Stimulated activated CD4-positive, alpha-beta T cell treated with anti-CD3 and anti-CD28 coated beads, Interleukin-1b, Interleukin-23, amount 100 ng/mL, for 4 hours (primary cell): ENCODE measurements around the gene SLC25A41.

Source experiments
- DNase-seq, 2 donors: peaks; one replicate each; pipeline ENCODE4 v3.0.0-alpha.2; 2020; ENCODE audit warnings: low read depth in 2 of 2

Gene SLC25A41

GRCh38 chr19:6433663-6434062, at the start of gene SLC25A41:
TSS of gene SLC25A41 (minus strand) at chr19:6433763. CDS start at chr19:6433693, 70 bp downstream.
- DNase-seq = no peak

- no peak for DNase-seq
Observed at GRCh38 chr19:6483235-6483634, 49.7 kb upstream of the SLC25A41 start.

- DNase-seq = no peak
Observed at GRCh38 chr19:6482343-6482686, 48.8 kb upstream of the SLC25A41 start.

- peak; percentile 44 to 63 for DNase-seq
Observed at GRCh38 chr19:6481541-6482342, 48.2 kb upstream of the SLC25A41 start, which contains the start of gene DENND1C. TSS of gene DENND1C (minus strand) at chr19:6481787. CDS start at chr19:6481695, 92 bp downstream.

DNA sequence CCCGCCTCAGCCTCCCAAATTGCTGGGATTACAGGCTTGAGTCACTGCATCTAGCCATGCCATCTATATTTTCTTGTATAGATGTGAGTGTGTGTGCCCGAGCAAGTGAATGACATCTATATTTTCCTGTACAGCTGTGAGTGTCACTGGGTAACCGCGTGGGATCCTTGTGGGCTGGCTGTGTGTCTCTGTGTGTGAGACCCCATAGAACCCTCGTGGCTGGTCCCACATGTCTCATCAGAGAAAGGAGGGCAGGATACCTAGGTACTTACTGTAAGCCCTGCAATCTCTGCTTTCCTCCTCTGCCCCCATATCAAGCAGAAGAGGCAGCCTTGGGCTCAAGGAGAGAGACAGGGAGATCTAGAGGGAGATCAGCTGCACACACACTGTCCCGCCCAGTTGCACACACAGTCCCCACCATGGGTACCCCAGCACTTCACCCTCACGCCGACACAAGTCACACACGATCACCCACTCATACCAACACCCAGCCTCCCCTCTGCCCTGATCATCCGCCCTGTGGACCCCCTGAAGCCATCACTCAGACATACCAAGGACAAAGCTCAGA, 47.4 kb upstream of the SLC25A41 start:
- DNase-seq = no peak

GRCh38 chr19:6479836-6480398, 46.4 kb upstream of the SLC25A41 start:
- no peak for DNase-seq

- no peak for DNase-seq
Observed at GRCh38 chr19:6478815-6479214, 45.3 kb upstream of the SLC25A41 start.

- no peak for DNase-seq
Observed at GRCh38 chr19:6476896-6477431, 43.4 kb upstream of the SLC25A41 start.

GRCh38 chr19:6476155-6476895, 42.8 kb upstream of the SLC25A41 start:
- DNase-seq = peak; percentile 39 to 44

GRCh38 chr19:6475321-6476108, 42.0 kb upstream of the SLC25A41 start:
- no peak for DNase-seq

GRCh38 chr19:6473647-6474046, 40.1 kb upstream of the SLC25A41 start:
- no peak for DNase-seq

- DNase-seq = no peak
Observed at GRCh38 chr19:6472713-6473112, 39.1 kb upstream of the SLC25A41 start.

DNA sequence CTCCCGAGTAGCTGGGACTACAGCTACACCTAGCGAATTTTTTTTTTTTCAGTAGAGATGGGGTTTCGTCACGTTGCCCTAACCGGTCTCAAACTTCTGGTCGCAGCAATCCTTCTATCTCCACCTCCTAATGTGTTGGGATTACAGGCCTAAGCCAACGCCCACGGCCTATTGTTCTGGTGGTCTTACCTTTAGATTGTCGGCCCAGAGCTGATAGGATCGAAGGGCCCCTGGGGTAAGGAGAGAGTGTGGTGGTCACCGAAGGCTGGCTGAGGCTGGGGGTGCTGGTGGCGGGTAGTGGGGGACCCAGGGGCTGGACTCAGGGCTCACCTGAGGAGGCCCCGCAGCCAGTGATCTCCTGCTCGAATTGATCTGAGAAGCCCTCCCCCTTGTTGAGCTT, 37.5 kb upstream of the SLC25A41 start:
- no peak for DNase-seq

DNA sequence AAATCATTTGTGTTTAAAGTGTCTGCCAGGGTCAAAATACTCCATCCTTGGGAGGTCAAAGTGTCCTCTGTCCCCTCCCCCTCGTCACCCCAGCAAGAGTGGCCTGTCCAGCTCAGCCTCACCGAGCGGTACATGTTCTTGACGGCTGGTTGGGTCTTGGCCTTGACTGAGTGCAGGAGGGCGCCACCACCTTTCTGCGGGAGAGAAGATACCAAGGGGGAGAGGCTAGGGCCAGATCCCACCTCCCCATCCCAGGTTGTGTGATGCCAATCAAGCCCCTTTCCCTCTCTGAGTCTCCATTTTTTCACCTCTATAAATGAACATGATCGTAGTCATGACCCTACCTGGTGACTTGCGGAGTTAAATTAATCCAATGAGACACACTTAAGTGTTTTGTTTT, 36.6 kb upstream of the SLC25A41 start:
- DNase-seq = no peak

DNA sequence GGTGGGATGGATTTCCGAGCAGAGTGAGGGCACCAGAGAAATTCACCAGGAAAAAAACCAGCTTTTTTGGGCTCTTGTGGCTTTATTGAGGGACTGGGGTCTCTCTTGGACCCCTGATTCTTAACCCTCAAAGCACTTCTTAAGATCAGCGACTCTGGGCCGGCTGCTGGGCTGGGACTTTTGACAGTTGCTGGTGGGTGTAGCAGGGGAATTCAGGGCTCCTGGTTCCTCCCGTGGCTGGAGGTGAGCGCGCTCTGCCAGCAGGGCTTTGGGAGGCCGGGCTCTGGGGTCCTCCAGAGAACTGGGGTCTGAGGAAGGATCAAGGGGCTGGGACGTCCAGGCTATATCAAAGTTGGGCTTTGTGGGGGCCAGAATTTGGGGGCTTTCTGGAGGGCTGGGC, 33.8 kb upstream of the SLC25A41 start:
- no peak for DNase-seq

DNA sequence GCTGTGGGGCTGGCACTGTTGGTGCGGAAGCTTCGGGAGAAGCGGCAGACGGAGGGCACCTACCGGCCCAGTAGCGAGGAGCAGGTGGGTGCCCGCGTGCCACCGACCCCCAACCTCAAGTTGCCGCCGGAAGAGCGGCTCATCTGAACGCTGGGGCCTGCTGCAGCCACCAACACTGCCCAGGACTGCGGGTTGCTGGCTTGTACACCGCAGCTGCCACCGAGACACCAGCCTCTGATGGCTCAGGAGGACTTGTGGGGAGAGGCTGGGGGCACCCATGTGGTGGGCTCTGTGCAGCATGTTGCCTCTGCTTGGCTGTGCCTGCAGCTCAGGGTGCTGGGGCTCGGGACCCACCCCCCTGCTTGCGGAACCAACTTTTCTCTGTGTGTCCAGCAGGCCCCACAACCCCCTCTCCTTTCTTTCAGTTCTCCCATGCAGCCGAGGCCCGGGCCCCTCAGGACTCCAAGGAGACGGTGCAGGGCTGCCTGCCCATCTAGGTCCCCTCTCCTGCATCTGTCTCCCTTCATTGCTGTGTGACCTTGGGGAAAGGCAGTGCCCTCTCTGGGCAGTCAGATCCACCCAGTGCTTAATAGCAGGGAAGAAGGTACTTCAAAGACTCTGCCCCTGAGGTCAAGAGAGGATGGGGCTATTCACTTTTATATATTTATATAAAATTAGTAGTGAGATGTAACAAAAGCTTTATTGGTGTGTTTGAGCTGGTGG, 33.1 kb upstream of the SLC25A41 start:
- DNase-seq = no peak

- no peak for DNase-seq
Observed at GRCh38 chr19:6465663-6466062, 32.1 kb upstream of the SLC25A41 start.

DNA sequence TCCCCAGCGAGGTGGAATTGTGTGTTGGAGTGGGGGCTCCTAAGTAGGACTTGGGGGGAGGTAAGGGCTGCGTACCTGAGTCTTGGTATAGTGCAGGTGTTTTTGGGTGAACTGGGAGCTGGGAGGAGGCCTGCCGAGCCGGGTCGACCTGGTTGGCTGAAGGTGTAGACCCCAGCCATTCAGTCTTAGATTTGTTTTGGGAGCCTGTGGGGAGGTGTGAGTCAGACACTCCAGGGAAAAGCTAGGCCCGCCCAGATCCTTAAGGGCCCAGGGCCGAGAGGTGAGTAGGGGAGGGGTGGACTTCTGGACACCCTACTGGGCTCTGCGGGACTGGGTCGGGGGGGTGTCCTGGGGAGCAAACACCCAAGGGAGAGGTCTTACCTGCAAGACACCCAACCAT, 31.4 kb upstream of the SLC25A41 start:
- DNase-seq = no peak

DNA sequence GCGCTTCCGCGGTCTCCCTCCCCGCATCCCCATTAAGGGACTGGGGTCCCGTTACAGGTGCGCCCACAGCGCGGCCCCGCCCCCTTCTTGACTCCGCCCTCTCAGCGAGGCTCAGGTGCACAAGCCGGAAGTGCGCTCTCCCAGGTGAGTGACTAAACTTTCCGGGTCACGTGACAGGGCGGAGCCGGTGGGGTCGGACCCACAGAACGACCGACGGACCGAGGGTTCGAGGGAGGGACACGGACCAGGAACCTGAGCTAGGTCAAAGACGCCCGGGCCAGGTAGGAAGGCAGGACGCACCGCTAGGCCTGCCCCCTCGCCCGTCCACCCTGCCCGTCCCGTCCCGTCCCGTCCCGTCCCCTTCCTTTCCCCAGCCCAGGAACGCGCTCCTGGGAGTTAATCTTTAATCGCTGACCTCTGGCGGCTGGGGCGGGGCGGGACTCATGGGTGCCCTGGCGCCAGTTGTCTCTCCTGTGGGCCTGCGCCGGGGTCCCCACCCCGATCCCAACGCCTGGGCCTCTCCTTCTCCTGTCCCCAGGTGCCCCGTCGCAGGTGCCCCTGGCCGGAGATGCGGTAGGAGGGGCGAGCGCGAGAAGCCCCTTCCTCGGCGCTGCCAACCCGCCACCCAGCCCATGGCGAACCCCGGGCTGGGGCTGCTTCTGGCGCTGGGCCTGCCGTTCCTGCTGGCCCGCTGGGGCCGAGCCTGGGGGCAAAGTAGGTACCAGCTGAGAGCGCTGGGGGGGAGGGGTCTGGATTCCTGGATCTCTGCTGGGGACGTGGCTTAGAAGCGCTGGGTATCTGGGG, 30.7 kb upstream of the SLC25A41 start, which contains the start of gene CRB3:
CRB3 (plus strand) TSS at position 202 of the 804 bp plus-strand sequence; CDS start at position 633, 431 bp downstream.
- DNase-seq = peak; percentile 28 to 49
